Astrocyte of the spinal cord (primary cell): ENCODE results near the gene HEATR5B.

ENCODE experiments used
- DNase-seq: peaks from one replicate; pipeline ENCODE4 v3.0.0; 2011; ENCODE audit warnings: low read depth, low spot score
- H3K4me3 ChIP-seq: 2 replicates; pipeline ENCODE4 v1.5.1; 2011; ENCODE audit warnings: low read depth, mild to moderate bottlenecking, low read length, moderate library complexity
- in situ Hi-C: cut with HindIII; loops from 2 replicates; pipeline ENCODE4 v1.10.0; 2017; ENCODE audit warnings: low sequenced_read_pairs
- TF ChIP-seq, protein P1 (sequence below): IDR thresholded peaks from 2 replicates; pipeline ENCODE4 v1.5.1; 2012; ENCODE audit warnings: low read depth, mild to moderate bottlenecking, low read length, inconsistent platforms

HEATR5B gene

GRCh38 chr2:37060446-37060845 lies 23.7 kb downstream of the HEATR5B start:
- in situ Hi-C loops, result no loop called here

GRCh38 chr2:37059841-37060240 lies 24.3 kb downstream of the HEATR5B start:
- in situ Hi-C loops, result no loop called here
- no peak for DNase-seq
- H3K4me3 ChIP-seq, result no peak overlapping the region
- TF ChIP-seq, protein P1, sequence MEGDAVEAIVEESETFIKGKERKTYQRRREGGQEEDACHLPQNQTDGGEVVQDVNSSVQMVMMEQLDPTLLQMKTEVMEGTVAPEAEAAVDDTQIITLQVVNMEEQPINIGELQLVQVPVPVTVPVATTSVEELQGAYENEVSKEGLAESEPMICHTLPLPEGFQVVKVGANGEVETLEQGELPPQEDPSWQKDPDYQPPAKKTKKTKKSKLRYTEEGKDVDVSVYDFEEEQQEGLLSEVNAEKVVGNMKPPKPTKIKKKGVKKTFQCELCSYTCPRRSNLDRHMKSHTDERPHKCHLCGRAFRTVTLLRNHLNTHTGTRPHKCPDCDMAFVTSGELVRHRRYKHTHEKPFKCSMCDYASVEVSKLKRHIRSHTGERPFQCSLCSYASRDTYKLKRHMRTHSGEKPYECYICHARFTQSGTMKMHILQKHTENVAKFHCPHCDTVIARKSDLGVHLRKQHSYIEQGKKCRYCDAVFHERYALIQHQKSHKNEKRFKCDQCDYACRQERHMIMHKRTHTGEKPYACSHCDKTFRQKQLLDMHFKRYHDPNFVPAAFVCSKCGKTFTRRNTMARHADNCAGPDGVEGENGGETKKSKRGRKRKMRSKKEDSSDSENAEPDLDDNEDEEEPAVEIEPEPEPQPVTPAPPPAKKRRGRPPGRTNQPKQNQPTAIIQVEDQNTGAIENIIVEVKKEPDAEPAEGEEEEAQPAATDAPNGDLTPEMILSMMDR, result no peak

More at GRCh38 chr2:37060446-37060845, 23.7 kb downstream of the HEATR5B start:
- TF ChIP-seq, protein P1, result no peak
- no peak for DNase-seq
- no peak overlapping the region for H3K4me3 ChIP-seq

- H3K4me3 ChIP-seq, result no peak overlapping the region
- TF ChIP-seq, protein P1, result no peak
- DNase-seq, result no peak
- in situ Hi-C loops, result no loop called here
Measured at GRCh38 chr2:37052600-37053332, 31.4 kb downstream of the HEATR5B start.

- in situ Hi-C loops, result no loop called here
- no peak for DNase-seq
- TF ChIP-seq, protein P1, result no peak
- no peak overlapping the region for H3K4me3 ChIP-seq
Measured at GRCh38 chr2:37039580-37039979, 44.6 kb downstream of the HEATR5B start.

DNA sequence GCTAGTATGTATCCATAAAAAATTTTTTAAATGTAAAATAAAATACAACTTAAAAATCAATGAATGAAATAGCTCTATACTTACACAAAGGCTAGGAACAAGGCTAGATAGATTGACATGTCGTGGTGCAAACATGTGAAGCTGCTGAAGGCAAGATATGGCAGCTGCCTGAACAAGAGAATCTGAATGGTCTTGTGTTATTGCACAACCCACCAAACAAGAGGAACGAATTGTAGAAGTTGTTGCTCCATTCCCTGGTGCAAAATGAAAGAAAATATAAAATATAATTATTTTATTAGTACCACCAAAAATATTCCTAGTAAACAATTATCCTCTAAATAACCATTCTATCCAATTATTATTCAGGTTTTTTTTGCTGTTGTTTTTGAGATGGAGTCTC lies 46.4 kb downstream of the HEATR5B start:
- no peak for DNase-seq
- no peak overlapping the region for H3K4me3 ChIP-seq
- in situ Hi-C loops, result no loop called here
- TF ChIP-seq, protein P1, result no peak

GRCh38 chr2:37029758-37030157 lies 54.4 kb downstream of the HEATR5B start:
- no peak for DNase-seq
- H3K4me3 ChIP-seq, result no peak overlapping the region
- TF ChIP-seq, protein P1, result no peak
- in situ Hi-C loops, result no loop called here
